ENCODE measurements around the gene ZMIZ1.

ZMIZ1 gene

DNA sequence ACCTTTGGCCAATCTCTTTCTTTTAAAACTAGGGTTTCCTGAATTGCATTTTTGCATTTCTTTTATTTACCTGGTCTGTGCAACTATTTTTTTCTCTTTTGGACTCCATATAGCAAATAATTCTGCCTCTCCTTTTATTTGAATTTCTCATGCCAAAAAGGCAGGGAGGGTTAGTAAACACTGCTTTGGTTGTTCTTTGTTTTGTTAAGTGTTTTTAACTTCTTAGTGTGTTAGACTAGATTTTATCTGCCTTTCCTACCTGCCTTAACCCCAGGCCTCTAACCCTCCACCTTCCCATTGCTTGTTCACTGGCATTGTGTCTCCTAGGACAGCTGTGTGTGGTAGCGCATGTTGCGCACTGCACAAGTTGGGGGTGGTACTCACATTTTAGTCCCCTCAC is 18.1 kb downstream of the ZMIZ1 start:
- no peak overlapping the region for H3K9ac ChIP-seq
- H3K27me3 ChIP-seq (ENCODE audit: insufficient read depth, low read depth): no peaks in the 10 kb centered on the region
- no peak overlapping the region for H3K27ac ChIP-seq
- TF ChIP-seq, protein P1, sequence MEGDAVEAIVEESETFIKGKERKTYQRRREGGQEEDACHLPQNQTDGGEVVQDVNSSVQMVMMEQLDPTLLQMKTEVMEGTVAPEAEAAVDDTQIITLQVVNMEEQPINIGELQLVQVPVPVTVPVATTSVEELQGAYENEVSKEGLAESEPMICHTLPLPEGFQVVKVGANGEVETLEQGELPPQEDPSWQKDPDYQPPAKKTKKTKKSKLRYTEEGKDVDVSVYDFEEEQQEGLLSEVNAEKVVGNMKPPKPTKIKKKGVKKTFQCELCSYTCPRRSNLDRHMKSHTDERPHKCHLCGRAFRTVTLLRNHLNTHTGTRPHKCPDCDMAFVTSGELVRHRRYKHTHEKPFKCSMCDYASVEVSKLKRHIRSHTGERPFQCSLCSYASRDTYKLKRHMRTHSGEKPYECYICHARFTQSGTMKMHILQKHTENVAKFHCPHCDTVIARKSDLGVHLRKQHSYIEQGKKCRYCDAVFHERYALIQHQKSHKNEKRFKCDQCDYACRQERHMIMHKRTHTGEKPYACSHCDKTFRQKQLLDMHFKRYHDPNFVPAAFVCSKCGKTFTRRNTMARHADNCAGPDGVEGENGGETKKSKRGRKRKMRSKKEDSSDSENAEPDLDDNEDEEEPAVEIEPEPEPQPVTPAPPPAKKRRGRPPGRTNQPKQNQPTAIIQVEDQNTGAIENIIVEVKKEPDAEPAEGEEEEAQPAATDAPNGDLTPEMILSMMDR (conservative IDR thresholded peaks at IDR 0.05; ENCODE audit: low read depth, low read length): no peak
- peaks cover 6% of the 10 kb centered on the region for H3K4me1 ChIP-seq (ENCODE audit: low read depth, poor library complexity, severe bottlenecking)
- H2AFZ ChIP-seq (ENCODE audit: low read depth): no peak overlapping the region
- H3K79me2 ChIP-seq (ENCODE audit: insufficient read depth, low read depth): no peaks in the 10 kb centered on the region
- H3K4me3 ChIP-seq (IDR thresholded peaks at IDR 0.05; ENCODE audit: insufficient read depth, low read depth, low read length): no peak overlapping the region
- no peaks in the 10 kb centered on the region for H3K36me3 ChIP-seq (ENCODE audit: insufficient read depth)
- no peak overlapping the region for H3K4me2 ChIP-seq
- H4K20me1 ChIP-seq (ENCODE audit: insufficient read depth): no peaks in the 10 kb centered on the region

DNA sequence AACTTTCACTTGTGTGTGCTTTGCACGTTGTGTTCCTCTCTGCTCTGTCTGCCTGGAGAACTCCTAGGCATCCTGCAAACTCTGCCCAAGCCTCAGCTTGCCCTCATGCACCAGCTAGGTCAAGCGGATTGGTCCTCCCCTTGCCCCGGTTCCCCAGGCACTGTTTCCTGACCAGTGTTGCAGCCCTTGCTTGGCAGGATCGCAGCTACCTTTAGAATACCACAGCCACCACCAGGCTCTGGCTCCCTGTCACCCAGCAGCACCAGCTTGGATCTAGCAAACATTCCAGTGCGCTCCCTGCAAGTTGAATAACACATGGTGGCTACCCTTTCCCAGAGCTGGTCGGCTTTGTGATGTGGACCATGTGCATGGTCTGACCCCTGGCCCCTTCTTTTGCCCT is 19.0 kb downstream of the ZMIZ1 start:
- Histone ChIP-seq H3K4me2 (no peak overlapping the region), H3K4me3 (IDR thresholded peaks at IDR 0.05; ENCODE audit: insufficient read depth, low read depth, low read length) (no peak overlapping the region), H3K9ac (no peak overlapping the region), H3K27me3 (ENCODE audit: insufficient read depth, low read depth) (no peaks in the 10 kb centered on the region), H3K27ac (no peak overlapping the region), H3K79me2 (ENCODE audit: insufficient read depth, low read depth) (no peaks in the 10 kb centered on the region), H3K4me1 (ENCODE audit: low read depth, poor library complexity, severe bottlenecking) (peaks cover 6% of the 10 kb centered on the region), H4K20me1 (ENCODE audit: insufficient read depth) (no peaks in the 10 kb centered on the region), H2AFZ (ENCODE audit: low read depth) (no peak overlapping the region), H3K36me3 (ENCODE audit: insufficient read depth) (no peaks in the 10 kb centered on the region)
- TF ChIP-seq, protein P1 (conservative IDR thresholded peaks at IDR 0.05; ENCODE audit: low read depth, low read length): no peak

DNA sequence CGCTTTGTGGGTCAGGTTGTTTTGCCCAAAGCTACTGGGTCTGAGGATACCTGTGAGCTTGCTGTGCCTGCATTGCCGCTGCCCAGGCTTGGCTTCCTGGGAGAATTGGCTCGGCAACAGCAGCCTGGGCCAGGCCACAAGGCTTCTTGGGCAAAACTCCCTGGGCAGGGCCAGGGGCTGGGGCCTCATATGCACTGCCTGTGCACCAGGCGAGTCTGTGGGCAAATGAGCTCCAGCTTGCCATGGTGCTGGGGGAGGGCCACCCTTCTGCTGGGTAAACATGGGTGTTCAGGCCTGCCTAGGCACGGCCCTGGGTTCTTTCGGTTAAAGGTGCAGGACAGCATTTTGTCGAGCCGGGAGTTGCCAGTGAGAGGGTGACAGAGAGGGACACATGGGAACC is 19.4 kb downstream of the ZMIZ1 start:
- Histone ChIP-seq H3K79me2 (ENCODE audit: insufficient read depth, low read depth) (no peaks in the 10 kb centered on the region), H3K4me1 (ENCODE audit: low read depth, poor library complexity, severe bottlenecking) (peaks cover 6% of the 10 kb centered on the region), H4K20me1 (ENCODE audit: insufficient read depth) (no peaks in the 10 kb centered on the region), H3K36me3 (ENCODE audit: insufficient read depth) (no peaks in the 10 kb centered on the region), H3K27me3 (ENCODE audit: insufficient read depth, low read depth) (no peaks in the 10 kb centered on the region), H3K27ac (no peak overlapping the region), H3K9ac (no peak overlapping the region), H3K4me2 (no peak overlapping the region), H3K4me3 (IDR thresholded peaks at IDR 0.05; ENCODE audit: insufficient read depth, low read depth, low read length) (no peak overlapping the region), H2AFZ (ENCODE audit: low read depth) (no peak overlapping the region)
- TF ChIP-seq, protein P1 (conservative IDR thresholded peaks at IDR 0.05; ENCODE audit: low read depth, low read length): no peak

DNA sequence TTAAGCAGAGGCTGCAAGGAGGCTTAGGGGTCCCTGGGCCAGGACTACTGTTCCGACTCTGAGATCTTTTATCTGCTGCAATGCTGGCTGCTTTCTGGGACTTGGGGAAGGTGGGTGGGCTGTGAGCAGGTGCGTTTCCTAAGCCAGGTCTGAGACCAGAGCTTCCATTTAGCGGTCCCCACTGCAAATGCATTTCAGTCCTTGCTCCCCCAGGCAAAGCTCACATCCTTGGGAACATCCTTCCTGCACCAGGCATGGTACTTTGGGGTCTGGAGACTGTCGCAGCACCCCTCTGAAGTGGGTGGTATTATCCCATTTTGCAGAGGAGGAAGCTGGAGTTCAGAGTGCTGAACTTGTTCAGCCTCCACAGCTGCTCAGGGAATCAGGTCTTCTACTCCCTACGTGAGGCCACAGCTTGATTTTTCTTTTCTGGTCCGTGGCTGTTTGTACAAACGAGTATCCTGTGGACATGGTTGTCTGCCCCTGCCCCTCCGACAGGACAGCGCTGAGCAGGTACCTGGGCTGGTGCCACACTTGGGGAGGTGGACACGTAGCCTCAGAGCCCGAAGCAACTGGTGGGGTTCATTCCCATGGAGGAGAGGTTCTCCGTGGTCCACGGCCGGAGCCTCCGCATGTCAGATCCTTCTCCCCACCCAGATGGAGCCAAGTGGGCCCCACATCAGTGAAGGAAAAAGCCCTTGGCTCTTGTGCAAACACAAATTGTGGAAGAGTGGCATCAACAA is 20.0 kb downstream of the ZMIZ1 start:
- H2AFZ ChIP-seq (ENCODE audit: low read depth): no peak overlapping the region
- H3K4me1 ChIP-seq (ENCODE audit: low read depth, poor library complexity, severe bottlenecking): peaks cover 6% of the 10 kb centered on the region
- no peaks in the 10 kb centered on the region for H4K20me1 ChIP-seq (ENCODE audit: insufficient read depth)
- H3K27ac ChIP-seq: no peak overlapping the region
- TF ChIP-seq, protein P1 (conservative IDR thresholded peaks at IDR 0.05; ENCODE audit: low read depth, low read length): no peak
- H3K36me3 ChIP-seq (ENCODE audit: insufficient read depth): no peaks in the 10 kb centered on the region
- no peak overlapping the region for H3K4me3 ChIP-seq (IDR thresholded peaks at IDR 0.05; ENCODE audit: insufficient read depth, low read depth, low read length)
- H3K79me2 ChIP-seq (ENCODE audit: insufficient read depth, low read depth): no peaks in the 10 kb centered on the region
- H3K9ac ChIP-seq: no peak overlapping the region
- no peak overlapping the region for H3K4me2 ChIP-seq
- no peaks in the 10 kb centered on the region for H3K27me3 ChIP-seq (ENCODE audit: insufficient read depth, low read depth)

Measured in KMS-11 (cell line).